ENCODE measurements around the gene STK24. TPM values are rescaled to one million over a fixed set of nuclear protein-coding genes. Genes with fewer than 3 reads are reported as not detected.

The STK24 gene
- total and polyA plus RNA-seq, 2 donors (not counting 1 experiment from before 2014, with no cell fraction given), result 53.2 to 73.1 TPM

DNA sequence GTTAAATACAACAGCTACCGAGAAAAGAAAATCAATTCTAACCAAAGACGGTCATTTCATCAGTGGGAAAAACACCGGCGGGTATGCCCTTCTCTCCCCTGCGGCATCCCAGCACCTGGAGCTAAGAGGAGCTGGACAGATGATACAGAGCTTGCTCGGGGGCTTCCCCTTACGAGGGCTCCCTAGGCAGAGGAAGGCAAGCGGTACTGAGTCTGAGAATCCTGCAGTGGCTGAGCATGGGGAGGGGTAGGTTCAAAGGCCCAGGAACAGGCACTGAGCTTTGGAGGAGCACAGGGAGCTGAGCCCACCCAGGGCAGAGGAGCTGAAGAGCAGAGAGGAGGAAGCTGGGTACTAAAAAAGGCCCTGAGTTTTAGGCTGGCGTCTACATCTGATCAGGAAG is 12.7 kb downstream of the STK24 start:
- H3K4me3 ChIP-seq (replicated peaks in 1 of 4; ENCODE audit: control extremely low read depth in 1 of 4, insufficient read depth in 1 of 4, low read depth in 3 of 4, low read length in 4 of 4), result no peak overlapping the region
- H3K27me3 ChIP-seq (ENCODE audit: control insufficient read depth, insufficient read depth, low read length), result no peaks in the 10 kb centered on the region
- H3K9me3 ChIP-seq (ENCODE audit: control insufficient read depth, insufficient read depth, low read depth, low read length), result no peaks in the 10 kb centered on the region
- H4K20me1 ChIP-seq (ENCODE audit: control insufficient read depth, extremely low read depth, insufficient read depth, low read length), result no peaks in the 10 kb centered on the region
- no peak overlapping the region for H3K4me2 ChIP-seq (ENCODE audit: extremely low read depth, insufficient read depth, low read length)
- H3K27ac ChIP-seq (ENCODE audit: insufficient read depth, low read length), result no peak overlapping the region
- H2AFZ ChIP-seq (ENCODE audit: low read length), result no peak overlapping the region
- H3K36me3 ChIP-seq (ENCODE audit: control insufficient read depth, insufficient read depth, low read length), result no peaks in the 10 kb centered on the region
- H3K4me1 ChIP-seq (ENCODE audit: control insufficient read depth, extremely low read depth, insufficient read depth, low read length), result peaks cover 4% of the 10 kb centered on the region
- no peak for TF ChIP-seq EZH2 (IDR thresholded peaks at IDR 0.05; ENCODE audit: low read length, missing control alignments)
- TF ChIP-seq, protein P1, sequence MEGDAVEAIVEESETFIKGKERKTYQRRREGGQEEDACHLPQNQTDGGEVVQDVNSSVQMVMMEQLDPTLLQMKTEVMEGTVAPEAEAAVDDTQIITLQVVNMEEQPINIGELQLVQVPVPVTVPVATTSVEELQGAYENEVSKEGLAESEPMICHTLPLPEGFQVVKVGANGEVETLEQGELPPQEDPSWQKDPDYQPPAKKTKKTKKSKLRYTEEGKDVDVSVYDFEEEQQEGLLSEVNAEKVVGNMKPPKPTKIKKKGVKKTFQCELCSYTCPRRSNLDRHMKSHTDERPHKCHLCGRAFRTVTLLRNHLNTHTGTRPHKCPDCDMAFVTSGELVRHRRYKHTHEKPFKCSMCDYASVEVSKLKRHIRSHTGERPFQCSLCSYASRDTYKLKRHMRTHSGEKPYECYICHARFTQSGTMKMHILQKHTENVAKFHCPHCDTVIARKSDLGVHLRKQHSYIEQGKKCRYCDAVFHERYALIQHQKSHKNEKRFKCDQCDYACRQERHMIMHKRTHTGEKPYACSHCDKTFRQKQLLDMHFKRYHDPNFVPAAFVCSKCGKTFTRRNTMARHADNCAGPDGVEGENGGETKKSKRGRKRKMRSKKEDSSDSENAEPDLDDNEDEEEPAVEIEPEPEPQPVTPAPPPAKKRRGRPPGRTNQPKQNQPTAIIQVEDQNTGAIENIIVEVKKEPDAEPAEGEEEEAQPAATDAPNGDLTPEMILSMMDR (conservative IDR thresholded peaks at IDR 0.05 in 1 of 2, IDR thresholded peaks at IDR 0.05 in 1 of 2; ENCODE audit: low read depth in 1 of 2, low read length in 2 of 2), result no peak
- H3K9ac ChIP-seq (ENCODE audit: insufficient read depth, low read length), result no peak overlapping the region
- no peak for DNase-seq (ENCODE audit: low read depth in 2 of 2)
- peaks cover 97% of the 10 kb centered on the region for H3K79me2 ChIP-seq (ENCODE audit: control insufficient read depth, insufficient read depth, low read length)

DNA sequence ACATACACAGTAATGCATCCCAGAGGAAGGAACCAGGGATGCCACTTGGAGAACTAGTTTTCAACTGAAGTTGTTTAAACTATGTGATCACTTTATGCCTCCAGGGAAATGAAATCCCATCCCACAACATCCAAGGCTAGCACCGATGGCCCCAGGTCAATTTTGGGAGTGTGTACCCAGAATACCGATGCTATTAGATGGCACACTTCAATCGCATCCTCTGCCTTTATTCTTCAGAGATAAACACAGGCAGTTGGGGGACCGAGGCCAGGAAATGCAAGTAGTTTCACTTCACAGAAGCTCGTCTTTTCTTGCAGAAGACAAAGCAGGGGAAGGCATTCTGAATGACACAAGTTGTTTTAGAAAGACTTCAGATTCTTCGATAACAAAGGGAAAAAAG is 13.8 kb downstream of the STK24 start:
- peaks cover 96% of the 10 kb centered on the region for H3K79me2 ChIP-seq (ENCODE audit: control insufficient read depth, insufficient read depth, low read length)
- H2AFZ ChIP-seq (ENCODE audit: low read length), result no peak overlapping the region
- H3K9me3 ChIP-seq (ENCODE audit: control insufficient read depth, insufficient read depth, low read depth, low read length), result no peaks in the 10 kb centered on the region
- H4K20me1 ChIP-seq (ENCODE audit: control insufficient read depth, extremely low read depth, insufficient read depth, low read length), result no peaks in the 10 kb centered on the region
- H3K27ac ChIP-seq (ENCODE audit: insufficient read depth, low read length), result peak overlapping the region; percentile 53
- peaks cover 7% of the 10 kb centered on the region for H3K4me1 ChIP-seq (ENCODE audit: control insufficient read depth, extremely low read depth, insufficient read depth, low read length)
- H3K36me3 ChIP-seq (ENCODE audit: control insufficient read depth, insufficient read depth, low read length), result no peaks in the 10 kb centered on the region
- peak overlapping the region in 3 of 4 experiments; percentile 21 to 37 (median 22) for H3K4me3 ChIP-seq (replicated peaks in 1 of 4; ENCODE audit: control extremely low read depth in 1 of 4, insufficient read depth in 1 of 4, low read depth in 3 of 4, low read length in 4 of 4)
- no peak overlapping the region for H3K9ac ChIP-seq (ENCODE audit: insufficient read depth, low read length)
- peak overlapping the region; percentile 76 for H3K4me2 ChIP-seq (ENCODE audit: extremely low read depth, insufficient read depth, low read length)
- TF ChIP-seq, protein P1 (conservative IDR thresholded peaks at IDR 0.05 in 1 of 2, IDR thresholded peaks at IDR 0.05 in 1 of 2; ENCODE audit: low read depth in 1 of 2, low read length in 2 of 2), result no peak
- no peak for TF ChIP-seq EZH2 (IDR thresholded peaks at IDR 0.05; ENCODE audit: low read length, missing control alignments)
- no peaks in the 10 kb centered on the region for H3K27me3 ChIP-seq (ENCODE audit: control insufficient read depth, insufficient read depth, low read length)
- DNase-seq (ENCODE audit: low read depth in 2 of 2), result no peak

DNA sequence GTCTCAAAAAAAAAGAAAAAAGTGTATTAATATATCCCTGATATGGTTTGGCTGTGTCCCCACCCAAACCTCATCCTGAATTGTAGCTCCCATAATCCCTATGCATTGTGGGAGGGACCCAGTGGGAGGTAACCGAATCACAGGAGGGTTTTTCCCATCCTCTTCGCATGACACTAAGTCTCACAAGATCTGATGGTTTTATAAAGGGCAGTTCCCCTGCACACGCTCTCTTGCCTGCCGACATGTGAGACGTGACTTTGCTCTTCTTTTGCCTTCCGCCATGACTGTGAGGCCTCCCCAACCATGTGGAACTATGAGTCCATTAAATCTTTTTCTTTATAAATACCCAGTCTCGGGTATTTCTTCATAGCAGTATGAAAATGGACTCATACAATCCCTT is 17.7 kb downstream of the STK24 start:
- peaks cover 6% of the 10 kb centered on the region for H3K4me1 ChIP-seq (ENCODE audit: control insufficient read depth, extremely low read depth, insufficient read depth, low read length)
- H3K4me3 ChIP-seq (replicated peaks in 1 of 4; ENCODE audit: control extremely low read depth in 1 of 4, insufficient read depth in 1 of 4, low read depth in 3 of 4, low read length in 4 of 4), result no peak overlapping the region
- no peak overlapping the region for H3K27ac ChIP-seq (ENCODE audit: insufficient read depth, low read length)
- peaks cover 87% of the 10 kb centered on the region for H3K79me2 ChIP-seq (ENCODE audit: control insufficient read depth, insufficient read depth, low read length)
- DNase-seq (ENCODE audit: low read depth in 2 of 2), result no peak
- TF ChIP-seq EZH2 (IDR thresholded peaks at IDR 0.05; ENCODE audit: low read length, missing control alignments), result no peak
- TF ChIP-seq, protein P1 (conservative IDR thresholded peaks at IDR 0.05 in 1 of 2, IDR thresholded peaks at IDR 0.05 in 1 of 2; ENCODE audit: low read depth in 1 of 2, low read length in 2 of 2), result no peak
- H3K4me2 ChIP-seq (ENCODE audit: extremely low read depth, insufficient read depth, low read length), result no peak overlapping the region
- H3K36me3 ChIP-seq (ENCODE audit: control insufficient read depth, insufficient read depth, low read length), result no peaks in the 10 kb centered on the region
- no peaks in the 10 kb centered on the region for H3K9me3 ChIP-seq (ENCODE audit: control insufficient read depth, insufficient read depth, low read depth, low read length)
- no peak overlapping the region for H2AFZ ChIP-seq (ENCODE audit: low read length)
- H4K20me1 ChIP-seq (ENCODE audit: control insufficient read depth, extremely low read depth, insufficient read depth, low read length), result no peaks in the 10 kb centered on the region
- H3K9ac ChIP-seq (ENCODE audit: insufficient read depth, low read length), result no peak overlapping the region
- H3K27me3 ChIP-seq (ENCODE audit: control insufficient read depth, insufficient read depth, low read length), result no peaks in the 10 kb centered on the region
